Fibroblast of lung (primary cell): ENCODE data around the gene LDLRAD4. TPM values are rescaled to one million over a fixed set of nuclear protein-coding genes. Genes with fewer than 3 reads are reported as not detected.

Experiments
- DNase-seq, 2 donors: peaks; one replicate each; pipeline versions ENCODE4 v3.0.0 to v3.0.0-alpha.2; 2010; ENCODE audit warnings: low read depth in 2 of 2
- H2AFZ ChIP-seq: 2 replicates; pipeline ENCODE4 v1.5.1; 2012; ENCODE audit warnings: low read length, control low read depth, inconsistent platforms
- H3K27ac ChIP-seq: 2 replicates; pipeline ENCODE4 v1.5.1; 2011; ENCODE audit warnings: low read length, control low read depth; ENCODE audit not compliant: insufficient read depth
- H3K27me3 ChIP-seq: 2 replicates; pipeline ENCODE4 v1.5.1; 2011; ENCODE audit warnings: mild to moderate bottlenecking, low read length; ENCODE audit not compliant: control insufficient read depth, insufficient read depth
- H3K36me3 ChIP-seq: 2 replicates; pipeline ENCODE4 v1.5.1; 2011; ENCODE audit warnings: low read length; ENCODE audit not compliant: control insufficient read depth, insufficient read depth
- H3K4me1 ChIP-seq: 2 replicates; pipeline ENCODE4 v1.5.1; 2011; ENCODE audit warnings: low read length; ENCODE audit not compliant: control insufficient read depth, insufficient read depth; ENCODE audit errors: extremely low read depth
- H3K4me2 ChIP-seq: 2 replicates; pipeline ENCODE4 v1.5.1; 2011; ENCODE audit warnings: low read length, control low read depth; ENCODE audit not compliant: insufficient read depth; ENCODE audit errors: extremely low read depth
- H3K4me3 ChIP-seq, 4 experiments: fragments of 200-600 bp in 1 of 4; sonication (generic) in 1 of 4; replicated peaks in 1 of 4; 2 replicates each; pipeline ENCODE4 v1.5.1; 2011 to 2016; ENCODE audit warnings: low read length in 4 of 4, low read depth in 3 of 4, mild to moderate bottlenecking in 3 of 4, control low read depth in 2 of 4, inconsistent platforms in 1 of 4, mixed read lengths in 1 of 4; ENCODE audit not compliant: insufficient read depth in 1 of 4; ENCODE audit errors: control extremely low read depth in 1 of 4
- H3K79me2 ChIP-seq: 2 replicates; pipeline ENCODE4 v1.5.1; 2012; ENCODE audit warnings: mild to moderate bottlenecking, low read length, inconsistent platforms; ENCODE audit not compliant: control insufficient read depth, insufficient read depth
- H3K9ac ChIP-seq: 2 replicates; pipeline ENCODE4 v1.5.1; 2011; ENCODE audit warnings: mild to moderate bottlenecking, low read length, control low read depth; ENCODE audit not compliant: insufficient read depth
- H3K9me3 ChIP-seq: 2 replicates; pipeline ENCODE4 v1.5.1; 2012; ENCODE audit warnings: low read depth, low read length; ENCODE audit not compliant: control insufficient read depth, insufficient read depth
- H4K20me1 ChIP-seq: 2 replicates; pipeline ENCODE4 v1.5.1; 2011; ENCODE audit warnings: low read length; ENCODE audit not compliant: control insufficient read depth, insufficient read depth; ENCODE audit errors: extremely low read depth
- CTCF ChIP-seq, 2 donors: IDR thresholded peaks in 1 of 2; conservative IDR thresholded peaks in 1 of 2; 1 replicate in 1 of 2; 2 replicates in 1 of 2; pipeline ENCODE4 v1.5.1; 2011 to 2012; ENCODE audit warnings: low read length in 2 of 2, control low read depth in 1 of 2, inconsistent platforms in 1 of 2, low read depth in 1 of 2, mild to moderate bottlenecking in 1 of 2
- EZH2 ChIP-seq: IDR thresholded peaks from 2 replicates; pipeline ENCODE4 v1.5.1; 2012; ENCODE audit warnings: low read length, control low read depth, mild to moderate bottlenecking; ENCODE audit errors: missing control alignments
- polyA plus RNA-seq, 2 donors: library from polyadenylated mRNA; depleted of rRNA in 1 of 2; stranded (reverse) in 1 of 2; unstranded in 1 of 2; fragments of >200 nt; gene quantifications; 2 replicates each; pipeline ENCODE4 v1.2.1, GENCODE V29; 2011 to 2012; ENCODE audit warnings: missing spikeins in 1 of 2
- total RNA-seq: library from RNA; depleted of rRNA; stranded (reverse); fragments of >200 nt; gene quantifications from 2 replicates; pipeline ENCODE4 v1.2.1, GENCODE V29; 2014

Gene LDLRAD4
- total and polyA plus RNA-seq, 2 donors (not counting 1 experiment from before 2014, with no cell fraction given): not detected

- Histone ChIP-seq H3K4me3 (no peak overlapping the region), H3K4me1 (no peaks in the 10 kb centered on the region), H3K9ac (no peak overlapping the region), H3K36me3 (no peaks in the 10 kb centered on the region), H3K79me2 (no peaks in the 10 kb centered on the region), H3K4me2 (no peak overlapping the region), H3K9me3 (no peaks in the 10 kb centered on the region), H3K27me3 (no peaks in the 10 kb centered on the region), H4K20me1 (no peaks in the 10 kb centered on the region), H2AFZ (no peak overlapping the region), H3K27ac (no peak overlapping the region)
- no peak for DNase-seq
- TF ChIP-seq CTCF (conservative IDR thresholded peaks at IDR 0.05 in 1 of 2, IDR thresholded peaks at IDR 0.05 in 1 of 2; ENCODE audit: low read depth in 1 of 2, low read length in 2 of 2) (no peak), EZH2 (no peak)
These were observed 373.7 kb downstream of the LDLRAD4 start for GRCh38 chr18:13592246-13592645.

- H3K27ac ChIP-seq: no peak overlapping the region
- no peaks in the 10 kb centered on the region for H3K36me3 ChIP-seq
- H3K27me3 ChIP-seq: no peaks in the 10 kb centered on the region
- TF ChIP-seq EZH2 (no peak), CTCF (conservative IDR thresholded peaks at IDR 0.05 in 1 of 2, IDR thresholded peaks at IDR 0.05 in 1 of 2; ENCODE audit: low read depth in 1 of 2, low read length in 2 of 2) (no peak)
- H4K20me1 ChIP-seq: no peaks in the 10 kb centered on the region
- H3K4me3 ChIP-seq: no peak overlapping the region
- H3K9ac ChIP-seq: no peak overlapping the region
- no peak for DNase-seq
- H3K79me2 ChIP-seq: no peaks in the 10 kb centered on the region
- no peaks in the 10 kb centered on the region for H3K9me3 ChIP-seq
- H3K4me1 ChIP-seq: no peaks in the 10 kb centered on the region
- H3K4me2 ChIP-seq: no peak overlapping the region
- no peak overlapping the region for H2AFZ ChIP-seq
These were observed 376.0 kb downstream of the LDLRAD4 start for GRCh38 chr18:13594551-13594950.

- no peaks in the 10 kb centered on the region for H3K9me3 ChIP-seq
- no peaks in the 10 kb centered on the region for H4K20me1 ChIP-seq
- H3K9ac ChIP-seq: no peak overlapping the region
- H3K36me3 ChIP-seq: no peaks in the 10 kb centered on the region
- H3K4me1 ChIP-seq: no peaks in the 10 kb centered on the region
- peak in 1 of 2 donors; percentile 3 for DNase-seq
- no peak overlapping the region for H3K4me3 ChIP-seq
- TF ChIP-seq EZH2 (no peak), CTCF (conservative IDR thresholded peaks at IDR 0.05 in 1 of 2, IDR thresholded peaks at IDR 0.05 in 1 of 2; ENCODE audit: low read depth in 1 of 2, low read length in 2 of 2) (no peak)
- H3K79me2 ChIP-seq: no peaks in the 10 kb centered on the region
- no peak overlapping the region for H2AFZ ChIP-seq
- no peaks in the 10 kb centered on the region for H3K27me3 ChIP-seq
- no peak overlapping the region for H3K27ac ChIP-seq
- no peak overlapping the region for H3K4me2 ChIP-seq
These were observed 378.5 kb downstream of the LDLRAD4 start for GRCh38 chr18:13597068-13597467.
